CD14-positive monocyte (primary cell): ENCODE measurements around the gene PPM1G. TPM values are rescaled to one million over a fixed set of nuclear protein-coding genes. Genes with fewer than 3 reads are reported as not detected.

Experiments used
- DNase-seq, 3 donors: peaks; one replicate each; pipeline ENCODE4 v3.0.0-alpha.2; 2011 to 2022
- H2AFZ ChIP-seq: 2 replicates; pipeline ENCODE4 v1.6.0; 2012; ENCODE audit warnings: mild to moderate bottlenecking, low read depth, low read length, inconsistent platforms; ENCODE audit not compliant: insufficient read depth, poor library complexity, severe bottlenecking
- H3K27ac ChIP-seq, 2 donors: 1 replicate in 1 of 2; 2 replicates in 1 of 2; pipeline ENCODE4 v1.5.1; 2012 to 2013; ENCODE audit warnings: low read length in 2 of 2, control low read depth in 1 of 2, inconsistent platforms in 1 of 2, low read depth in 1 of 2, mild to moderate bottlenecking in 1 of 2
- H3K27me3 ChIP-seq, 2 donors: one replicate each; pipeline versions ENCODE4 v1.6.0 to v1.6.1; 2011 to 2013; ENCODE audit warnings: low read length in 2 of 2; ENCODE audit not compliant: control insufficient read depth in 2 of 2, insufficient read depth in 2 of 2
- H3K36me3 ChIP-seq, 2 donors: replicated peaks in 1 of 2; 1 replicate in 1 of 2; 2 replicates in 1 of 2; pipeline versions ENCODE4 v1.5.1 to v1.6.1; 2012 to 2013; ENCODE audit warnings: low read length in 2 of 2, control low read depth in 1 of 2, inconsistent platforms in 1 of 2, mild to moderate bottlenecking in 1 of 2; ENCODE audit not compliant: insufficient read depth in 2 of 2, control insufficient read depth in 1 of 2
- H3K4me1 ChIP-seq, 2 donors: 1 replicate in 1 of 2; 2 replicates in 1 of 2; pipeline versions ENCODE4 v1.5.1 to v1.6.1; 2012 to 2013; ENCODE audit warnings: low read length in 2 of 2, control low read depth in 1 of 2, inconsistent platforms in 1 of 2, mild to moderate bottlenecking in 1 of 2, moderate library complexity in 1 of 2; ENCODE audit not compliant: insufficient read depth in 2 of 2, control insufficient read depth in 1 of 2
- H3K4me2 ChIP-seq: replicated peaks from 2 replicates; pipeline ENCODE3; 2012; ENCODE audit warnings: low read length, moderate library complexity, mild to moderate bottlenecking; ENCODE audit not compliant: poor library complexity, severe bottlenecking; ENCODE audit errors: extremely low read depth
- H3K4me3 ChIP-seq, 3 experiments: fragments of 200-600 bp in 1 of 3; sonication (generic) in 1 of 3; replicated peaks in 1 of 3; 1 replicate in 2 of 3; 2 replicates in 1 of 3; pipeline ENCODE4 v1.5.1; 2011 to 2013; ENCODE audit warnings: low read length in 3 of 3, mild to moderate bottlenecking in 3 of 3, control low read depth in 2 of 3, low read depth in 2 of 3, inconsistent platforms in 1 of 3, moderate library complexity in 1 of 3
- H3K79me2 ChIP-seq: 2 replicates; pipeline ENCODE4 v1.6.0; 2012; ENCODE audit warnings: mild to moderate bottlenecking, control low read depth, inconsistent platforms, low read length, moderate library complexity; ENCODE audit not compliant: insufficient read depth
- H3K9ac ChIP-seq: 2 replicates; pipeline ENCODE4 v1.6.0; 2017; ENCODE audit warnings: low read length, mild to moderate bottlenecking; ENCODE audit not compliant: insufficient read depth, poor library complexity, severe bottlenecking
- H3K9me3 ChIP-seq, 2 donors: replicated peaks in 1 of 2; 1 replicate in 1 of 2; 2 replicates in 1 of 2; pipeline versions ENCODE4 v1.5.1 to v1.6.1; 2012 to 2013; ENCODE audit warnings: low read length in 2 of 2, control low read depth in 1 of 2; ENCODE audit not compliant: control insufficient read depth in 1 of 2, insufficient read depth in 1 of 2
- H4K20me1 ChIP-seq: 2 replicates; pipeline ENCODE4 v1.6.0; 2012; ENCODE audit warnings: mild to moderate bottlenecking, low read length, control low read depth, moderate library complexity; ENCODE audit not compliant: insufficient read depth
- H3K27ac Mint-ChIP-seq, 7 donors: one replicate each; pipeline ENCODE4 v1.8.0; 2020; ENCODE audit warnings: mild to moderate bottlenecking in 7 of 7, mixed read lengths in 7 of 7, moderate library complexity in 6 of 7, inconsistent platforms in 2 of 7
- H3K27me3 Mint-ChIP-seq, 3 donors: one replicate each; pipeline ENCODE4 v1.8.0; 2021 to 2022; ENCODE audit warnings: low read depth in 3 of 3, mild to moderate bottlenecking in 3 of 3, mixed read lengths in 3 of 3, moderate library complexity in 3 of 3, inconsistent platforms in 1 of 3
- H3K36me3 Mint-ChIP-seq, 2 donors: one replicate each; pipeline ENCODE4 v1.8.0; 2020; ENCODE audit warnings: mixed read lengths in 2 of 2, inconsistent platforms in 1 of 2, mild to moderate bottlenecking in 1 of 2
- H3K4me1 Mint-ChIP-seq: one replicate; pipeline ENCODE4 v1.8.0; 2020; ENCODE audit warnings: mild to moderate bottlenecking, mixed read lengths
- H3K4me3 Mint-ChIP-seq, 2 donors: one replicate each; pipeline ENCODE4 v1.8.0; 2020; ENCODE audit warnings: mild to moderate bottlenecking in 2 of 2, mixed read lengths in 2 of 2, moderate library complexity in 1 of 2
- H3K9me3 Mint-ChIP-seq, 7 donors: one replicate each; pipeline ENCODE4 v1.8.0; 2020 to 2022; ENCODE audit warnings: mixed read lengths in 7 of 7, mild to moderate bottlenecking in 6 of 7, moderate library complexity in 6 of 7, inconsistent platforms in 2 of 7
- CTCF ChIP-seq: fragments of 200-600 bp; IDR thresholded peaks from one replicate; pipeline ENCODE4 v1.8.0; 2022; ENCODE audit warnings: antibody characterized with exemption, mild to moderate bottlenecking
- WGBS: methylation state at CpG from one replicate; pipeline ENCODE4 v1.1.5; 2013; ENCODE audit warnings: missing lambda C conversion rate; ENCODE audit not compliant: insufficient coverage; 5-methylcytosine and 5-hydroxymethylcytosine counted together
- intact Hi-C, 2 donors: fragments of 100-400 bp; cut with micrococcal nuclease; formaldehyde crosslinking; loops; one replicate each; pipeline versions ENCODE4 v1.15.0 to v1.15.1; 2023
- polyA plus RNA-seq, 3 donors: library from polyadenylated mRNA; depleted of rRNA in 1 of 3; unstranded in 2 of 3; stranded (reverse) in 1 of 3; fragments of 300-500 nt in 2 of 3; fragments of >200 nt in 1 of 3; fragmentation: Illumina TruSeq in 2 of 3; gene quantifications; 1 replicate in 2 of 3; 2 replicates in 1 of 3; pipeline ENCODE4 v1.2.3, GENCODE V29; 2012 to 2021

The PPM1G gene
- polyA plus RNA-seq, 3 donors: 31.9 to 54.3 (median 47.3) TPM

GRCh38 chr2:27351802-27352598 lies 57.4 kb downstream of the PPM1G start:
- Mint-ChIP-seq H3K27me3 (peaks cover 0 to 2% (median under 1%) of the 10 kb centered on the region in 3 donors), H3K36me3 (peaks cover 17 to 45% of the 10 kb centered on the region in 2 donors), H3K4me1 (peaks cover 24% of the 10 kb centered on the region), H3K9me3 (no peaks in the 10 kb centered on the region), H3K27ac (peak overlapping the region in 1 of 7 donors; percentile 0), H3K4me3 (no peak overlapping the region)
- Histone ChIP-seq H3K9me3 (no peaks in the 10 kb centered on the region), H3K4me3 (no peak overlapping the region), H2AFZ (no peak overlapping the region), H3K79me2 (peaks cover 92% of the 10 kb centered on the region), H3K27me3 (no peaks in the 10 kb centered on the region), H3K4me2 (no peak overlapping the region), H3K9ac (no peak overlapping the region), H4K20me1 (peaks cover 59% of the 10 kb centered on the region), H3K36me3 (peaks cover 5 to 26% of the 10 kb centered on the region in 2 donors), H3K4me1 (peaks cover 8 to 14% of the 10 kb centered on the region in 2 donors), H3K27ac (no peak overlapping the region)
- intact Hi-C loops: no loop called here
- WGBS: 98% methylated on average over 6 of the region's 6 CpGs
- DNase-seq: no peak
- no peak for TF ChIP-seq CTCF

GRCh38 chr2:27350106-27350693 lies 59.2 kb downstream of the PPM1G start:
- Histone ChIP-seq H2AFZ (no peak overlapping the region), H3K79me2 (peaks cover 95% of the 10 kb centered on the region), H3K9me3 (no peaks in the 10 kb centered on the region), H3K27ac (no peak overlapping the region), H3K9ac (no peak overlapping the region), H3K27me3 (no peaks in the 10 kb centered on the region), H4K20me1 (peaks cover 77% of the 10 kb centered on the region), H3K4me1 (peaks cover under 1 to 5% of the 10 kb centered on the region in 2 donors), H3K4me3 (no peak overlapping the region), H3K4me2 (no peak overlapping the region), H3K36me3 (peaks cover 5 to 30% of the 10 kb centered on the region in 2 donors)
- Mint-ChIP-seq H3K27ac (no peak overlapping the region), H3K4me1 (peaks cover 19% of the 10 kb centered on the region), H3K36me3 (peaks cover 21 to 45% of the 10 kb centered on the region in 2 donors), H3K4me3 (no peak overlapping the region), H3K27me3 (peaks cover 0 to 2% (median 1%) of the 10 kb centered on the region in 3 donors), H3K9me3 (no peaks in the 10 kb centered on the region)
- 98% methylated on average over 7 of the region's 7 CpGs for WGBS
- no peak for TF ChIP-seq CTCF
- DNase-seq: no peak
- intact Hi-C loops: no loop called here
